HG03139 (cell line): ENCODE results near the gene RABL2A.
"Not testable (repeated sequence)": the region's sequence is repeated elsewhere in the genome, so short reads cannot be mapped to it uniquely, and the experiment has no call there.

Experiments
- ATAC-seq: cut with Tn5 transposase; IDR thresholded peaks from one replicate; pipeline ENCODE4 v1.9.1; 2021; ENCODE audit not compliant: unreplicated experiment

The RABL2A gene

GRCh38 chr2:113677330-113677729 is 50.3 kb downstream of the RABL2A start:
- ATAC-seq, result no peak

GRCh38 chr2:113679457-113679856 is 52.4 kb downstream of the RABL2A start:
- no peak for ATAC-seq

GRCh38 chr2:113685471-113685870 is 58.4 kb downstream of the RABL2A start:
- no peak for ATAC-seq

- ATAC-seq, result no peak
Measured at GRCh38 chr2:113686537-113686936, 59.5 kb downstream of the RABL2A start.

- not testable (repeated sequence) for ATAC-seq
Measured at GRCh38 chr2:113690871-113691270, 63.8 kb downstream of the RABL2A start.
